Neural cell (in vitro differentiated cells): ENCODE measurements around the gene RAI14. TPM values are rescaled to one million over a fixed set of nuclear protein-coding genes. Genes with fewer than 3 reads are reported as not detected.

ENCODE experiments used
- H2AFZ ChIP-seq: fragments of 200-600, 300-800 bp; sonication (generic), shearing (Covaris generic); 2 replicates; pipeline ENCODE4 v1.6.0; 2014; ENCODE audit warnings: low read depth, mild to moderate bottlenecking, antibody characterized with exemption, low read length, moderate library complexity
- H3F3A ChIP-seq: fragments of 200-600 bp; shearing (Covaris generic); 2 replicates; pipeline ENCODE4 v1.6.1; 2016; ENCODE audit warnings: mild to moderate bottlenecking, moderate library complexity, mixed read lengths, antibody characterized with exemption, low read length; ENCODE audit not compliant: insufficient read depth, poor library complexity, severe bottlenecking
- H3K27ac ChIP-seq: fragments of 200-600, 300-800 bp; sonication (generic), shearing (Covaris generic); 2 replicates; pipeline ENCODE4 v1.5.1; 2014; ENCODE audit warnings: mild to moderate bottlenecking, low read length, moderate library complexity
- H3K27me3 ChIP-seq: fragments of 300-800, 200-600 bp; sonication (generic), shearing (Covaris generic); 2 replicates; pipeline ENCODE4 v1.6.0; 2014; ENCODE audit warnings: mild to moderate bottlenecking, low read depth, low read length, moderate library complexity; ENCODE audit not compliant: insufficient read depth
- H3K36me3 ChIP-seq: fragments of 300-800, 200-600 bp; sonication (generic), shearing (Covaris generic); 2 replicates; pipeline ENCODE4 v1.5.1; 2014; ENCODE audit warnings: mild to moderate bottlenecking, antibody characterized with exemption, low read length, moderate library complexity; ENCODE audit not compliant: insufficient read depth
- H3K4me2 ChIP-seq: fragments of 300-800, 200-600 bp; sonication (generic), shearing (Covaris generic); 2 replicates; pipeline ENCODE4 v1.6.0; 2014; ENCODE audit warnings: mild to moderate bottlenecking, low read length
- H3K4me3 ChIP-seq: fragments of 300-800, 200-600 bp; sonication (generic), shearing (Covaris generic); 2 replicates; pipeline ENCODE4 v1.5.1; 2014; ENCODE audit warnings: mild to moderate bottlenecking, low read length, moderate library complexity
- H3K79me2 ChIP-seq: fragments of 200-600 bp; shearing (Covaris generic); replicated peaks from 2 replicates; pipeline ENCODE4 v1.6.0; 2014; ENCODE audit warnings: mild to moderate bottlenecking, low read length, moderate library complexity; ENCODE audit not compliant: insufficient read depth
- H3K9ac ChIP-seq: fragments of 300-800, 200-600 bp; sonication (generic), shearing (Covaris generic); 2 replicates; pipeline ENCODE4 v1.6.1; 2016; ENCODE audit warnings: mild to moderate bottlenecking, low read length, mixed read lengths
- H3K9me2 ChIP-seq: fragments of 200-600 bp; shearing (Covaris generic); 2 replicates; pipeline ENCODE4 v1.6.1; 2016; ENCODE audit warnings: mild to moderate bottlenecking, low read length, mixed read lengths; ENCODE audit not compliant: insufficient read depth
- H3K9me3 ChIP-seq: fragments of 200-600, 300-800 bp; sonication (generic), shearing (Covaris generic); 2 replicates; pipeline ENCODE4 v1.6.1; 2016; ENCODE audit warnings: mild to moderate bottlenecking, mixed run types, low read length, moderate library complexity, mixed read lengths
- H4K20me1 ChIP-seq: fragments of 200-600 bp; shearing (Covaris generic); 2 replicates; pipeline ENCODE4 v1.6.1; 2016; ENCODE audit warnings: mild to moderate bottlenecking, mixed run types; ENCODE audit not compliant: insufficient read depth
- CTCF ChIP-seq: fragments of 450-650 bp; IDR thresholded peaks from 2 replicates; pipeline ENCODE4 v1.5.1; 2014; ENCODE audit warnings: antibody characterized with exemption, mild to moderate bottlenecking, moderate library complexity; ENCODE audit not compliant: poor library complexity, severe bottlenecking
- EP300 ChIP-seq: fragments of 450-650 bp; conservative IDR thresholded peaks from 2 replicates; pipeline ENCODE4 v1.6.1; 2014; ENCODE audit warnings: antibody characterized with exemption, mild to moderate bottlenecking, moderate library complexity; ENCODE audit not compliant: poor library complexity, severe bottlenecking
- EZH2 ChIP-seq: fragments of 200-600, 300-800 bp; shearing (Covaris generic), sonication (generic); IDR thresholded peaks from 2 replicates; pipeline ENCODE4 v1.6.1; 2014; ENCODE audit warnings: antibody characterized with exemption, low read length, borderline replicate concordance, mild to moderate bottlenecking; ENCODE audit not compliant: insufficient read depth, poor library complexity, severe bottlenecking
- MXI1 ChIP-seq: fragments of 450-650 bp; conservative IDR thresholded peaks from 2 replicates; pipeline ENCODE4 v1.6.1; 2014; ENCODE audit warnings: antibody characterized with exemption, mild to moderate bottlenecking; ENCODE audit not compliant: poor library complexity, severe bottlenecking
- POLR2AphosphoS5 ChIP-seq: IDR thresholded peaks from 2 replicates; pipeline ENCODE4 v1.6.1; 2012
- RAD21 ChIP-seq: fragments of 450-650 bp; conservative IDR thresholded peaks from 2 replicates; pipeline ENCODE4 v1.6.1; 2014; ENCODE audit warnings: antibody characterized with exemption, mild to moderate bottlenecking, moderate library complexity
- REST ChIP-seq: IDR thresholded peaks from 2 replicates; pipeline ENCODE4 v1.6.1; 2012; ENCODE audit warnings: borderline replicate concordance
- SMC3 ChIP-seq: fragments of 450-650 bp; conservative IDR thresholded peaks from 2 replicates; pipeline ENCODE4 v1.6.1; 2014; ENCODE audit warnings: antibody characterized with exemption, mild to moderate bottlenecking, moderate library complexity; ENCODE audit not compliant: poor library complexity
- TAF1 ChIP-seq: IDR thresholded peaks from 2 replicates; pipeline ENCODE4 v1.6.1; 2012; ENCODE audit warnings: low read depth
- polyA plus RNA-seq: library from polyadenylated mRNA; depleted of rRNA; stranded (reverse); fragments of >200 nt; gene quantifications from 2 replicates; pipeline ENCODE4 v1.2.3, GENCODE V29; 2014

RAI14 gene
- polyA plus RNA-seq, 1 donor from 2014 or later: 7.8 TPM

GRCh38 chr5:34719029-34719428 is 62.9 kb downstream of the RAI14 start:
- TF ChIP-seq RAD21: no peak
- Histone ChIP-seq H3K27me3 (no peaks in the 10 kb centered on the region), H3K79me2 (peaks cover 5% of the 10 kb centered on the region), H3K36me3 (no peaks in the 10 kb centered on the region), H3F3A (no peaks in the 10 kb centered on the region), H3K4me3 (no peak overlapping the region), H3K9me2 (no peaks in the 10 kb centered on the region), H3K9ac (no peak overlapping the region), H4K20me1 (no peaks in the 10 kb centered on the region), H3K4me2 (no peak overlapping the region), H2AFZ (no peak overlapping the region), H3K27ac (no peak overlapping the region), H3K9me3 (no peaks in the 10 kb centered on the region)

GRCh38 chr5:34721327-34721726 is 65.2 kb downstream of the RAI14 start:
- H3K79me2 ChIP-seq: peaks cover 5% of the 10 kb centered on the region
- H3K27me3 ChIP-seq: no peaks in the 10 kb centered on the region
- no peak overlapping the region for H3K4me2 ChIP-seq
- no peak overlapping the region for H2AFZ ChIP-seq
- H4K20me1 ChIP-seq: no peaks in the 10 kb centered on the region
- H3K9ac ChIP-seq: no peak overlapping the region
- H3K36me3 ChIP-seq: no peaks in the 10 kb centered on the region
- no peaks in the 10 kb centered on the region for H3K9me3 ChIP-seq
- H3K27ac ChIP-seq: no peak overlapping the region
- H3F3A ChIP-seq: no peaks in the 10 kb centered on the region
- H3K4me3 ChIP-seq: no peak overlapping the region
- no peaks in the 10 kb centered on the region for H3K9me2 ChIP-seq
- no peak for TF ChIP-seq EP300
- no peak for TF ChIP-seq REST
- TF ChIP-seq SMC3: no peak
- no peak for TF ChIP-seq MXI1
- TF ChIP-seq TAF1: no peak
- no peak for TF ChIP-seq RAD21
- TF ChIP-seq EZH2: no peak
- TF ChIP-seq POLR2AphosphoS5: no peak
- TF ChIP-seq CTCF: no peak

- Histone ChIP-seq H3F3A (no peaks in the 10 kb centered on the region), H3K27me3 (no peaks in the 10 kb centered on the region), H3K79me2 (peaks cover 5% of the 10 kb centered on the region), H3K4me3 (no peak overlapping the region), H3K36me3 (no peaks in the 10 kb centered on the region), H3K27ac (no peak overlapping the region), H4K20me1 (no peaks in the 10 kb centered on the region), H2AFZ (no peak overlapping the region), H3K9me2 (no peaks in the 10 kb centered on the region), H3K9ac (no peak overlapping the region), H3K4me2 (no peak overlapping the region), H3K9me3 (no peaks in the 10 kb centered on the region)
- TF ChIP-seq TAF1: no peak
- TF ChIP-seq CTCF: no peak
- TF ChIP-seq EZH2: no peak
- no peak for TF ChIP-seq REST
- no peak for TF ChIP-seq POLR2AphosphoS5
- TF ChIP-seq EP300: no peak
- no peak for TF ChIP-seq RAD21
- no peak for TF ChIP-seq MXI1
- TF ChIP-seq SMC3: no peak
Observed at GRCh38 chr5:34722183-34722582, 66.1 kb downstream of the RAI14 start.
